Heart left ventricle (tissue), 16 donors: ENCODE results near the gene CENPX. TPM values are rescaled to one million over a fixed set of nuclear protein-coding genes. Genes with fewer than 3 reads are reported as not detected.

Experiments used
- ATAC-seq, 4 donors: fragments of 200-7000 bp; cut with Tn5 transposase; one replicate each; pipeline ENCODE4 v1.9.1; 2020 to 2022; ENCODE audit warnings: moderate library complexity in 4 of 4, mild to moderate bottlenecking in 3 of 4, moderate number of reproducible peaks in 1 of 4
- DNase-seq, 5 donors: peaks; one replicate each; pipeline ENCODE4 v3.0.0-alpha.2; 2020
- H3K27ac ChIP-seq, 12 donors: fragments of 200-600 bp; sonication (generic) in 4 of 12; one replicate each; pipeline versions ENCODE4 v1.5.0 to v1.8.0; 2016 to 2022; ENCODE audit warnings: mild to moderate bottlenecking in 2 of 12
- H3K27me3 ChIP-seq, 9 donors: fragments of 200-600 bp; sonication (generic) in 2 of 9; one replicate each; pipeline versions ENCODE4 v1.5.1 to v1.8.0; 2016 to 2022; ENCODE audit warnings: mild to moderate bottlenecking in 3 of 9
- H3K36me3 ChIP-seq, 9 donors: fragments of 200-600 bp; sonication (generic) in 2 of 9; one replicate each; pipeline versions ENCODE4 v1.5.0 to v1.8.0; 2018 to 2022; ENCODE audit warnings: mild to moderate bottlenecking in 2 of 9
- H3K4me1 ChIP-seq, 12 donors: fragments of 200-600 bp; sonication (generic) in 4 of 12; one replicate each; pipeline versions ENCODE4 v1.5.0 to v1.8.0; 2016 to 2022; ENCODE audit warnings: mild to moderate bottlenecking in 3 of 12
- H3K4me3 ChIP-seq, 12 donors: fragments of 200-600 bp; sonication (generic) in 4 of 12; one replicate each; pipeline versions ENCODE4 v1.5.0 to v1.8.0; 2017 to 2022; ENCODE audit warnings: mild to moderate bottlenecking in 9 of 12, moderate library complexity in 4 of 12
- H3K9me3 ChIP-seq, 12 donors: fragments of 200-600 bp; sonication (generic) in 4 of 12; one replicate each; pipeline versions ENCODE4 v1.5.0 to v1.8.0; 2016 to 2022; ENCODE audit warnings: mild to moderate bottlenecking in 1 of 12
- POLR2A ChIP-seq, 2 donors: fragments of 450-650 bp; IDR thresholded peaks; one replicate each; pipeline ENCODE4 v1.6.1; 2017; ENCODE audit warnings: antibody characterized with exemption in 2 of 2, mild to moderate bottlenecking in 2 of 2, moderate library complexity in 2 of 2
- WGBS, 4 donors: extraction: QIAGEN DNeasy Blood & Tissue Kit in 2 of 4; methylation state at CpG; one replicate each; pipeline versions ENCODE4 v1.1.5 to v1.1.7; 2013 to 2018; 5-methylcytosine and 5-hydroxymethylcytosine counted together
- intact Hi-C, 10 donors: fragments of 100-400 bp; cut with DNase I; formaldehyde crosslinking; loops; one replicate each; pipeline versions ENCODE4 v1.11.1 to v1.14.2; 2022
- polyA plus RNA-seq, 2 donors: library from polyadenylated mRNA; stranded (reverse); fragments of 200-250 nt; gene quantifications; one replicate each; pipeline ENCODE4 v1.2.3, GENCODE V29; 2013
- total RNA-seq, 9 donors: library from RNA; depleted of rRNA in 2 of 9; stranded (reverse); fragments of >200 nt in 2 of 9; fragmentation: NEBNext Ultra II Directional in 3 of 9; extraction: Animal tissue kit (Norgen Biotek cat#: 25700) in 3 of 9; gene quantifications; one replicate each; pipeline versions ENCODE4 v1.1.0 to v1.2.4, GENCODE V29; 2016 to 2023
- TF ChIP-seq, protein P1 (sequence below), 12 donors: fragments of 200-600 bp; sonication (generic) in 4 of 12; IDR thresholded peaks; one replicate each; pipeline versions ENCODE4 v1.5.0 to v1.8.0; 2018 to 2022; ENCODE audit warnings: antibody characterized with exemption in 12 of 12, mild to moderate bottlenecking in 5 of 12
- donor health status: ischemic (EF 13 %, LVEDD 7.1; RV severe dilation, severe dysfunction).
- donor health status: healthy with polysubstance abuse.
- donor health status: DM: no; HTN: yes; CAD: no.
- donor health status: DM: no; HTN: no; CAD: no.
- donor health status: ischemic (EF 25% LVEDD 6.9; RV normal size, moderate dysfunction).
- donor health status: ischemic (EF 25% LVEDD 5.7; RV mildly dilated, moderate dysfunction).
- donor health status: healthy.
- donor health status: DM: yes; HTN: yes; CAD: no.
- donor health status: ischemic (EF 35%, LVEDD 5.7; RV mildly dilated, moderate dysfunction).
- donor health status: nonischemic (EF 11% LVEDD 7.7; RV severe dilation, severe dysfunction).
- donor health status: DM: yes; HTN: yes; CAD: no.
- donor health status: PGD.
- donor health status: ischemic (EF 29% LVEDD 5.4; RV normal size, mild dysfunction).
- donor health status: nonischemic (EF 23%, LVEDD 6.1; RV moderate dilation, normal function).

The CENPX gene
- total and polyA plus RNA-seq, 11 donors = 16.8 to 126 (median 29.2) TPM

DNA sequence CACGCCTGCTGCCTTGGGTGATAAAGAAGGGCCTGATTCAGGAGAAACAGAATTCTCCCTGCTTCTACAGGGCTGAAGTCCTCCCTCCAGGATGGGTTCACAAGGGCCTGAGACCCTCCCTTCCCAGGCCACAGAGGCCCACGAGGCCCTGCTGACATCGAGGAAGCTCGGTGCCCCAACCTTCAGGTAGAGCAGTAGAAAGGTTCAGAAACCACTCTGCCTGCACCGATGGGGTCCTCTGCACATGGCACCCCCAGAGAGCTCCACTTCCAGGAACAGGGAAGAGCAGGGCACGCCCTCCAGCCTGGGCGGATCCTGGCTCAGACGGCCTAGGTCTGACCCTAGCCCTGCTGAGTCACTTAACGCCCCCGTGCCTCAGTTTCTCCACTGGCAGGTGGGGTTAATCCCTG lies 773 bp downstream of the CENPX start:
- Histone ChIP-seq H3K4me1 (peaks cover 5 to 37% (median 23%) of the 10 kb centered on the region in 12 donors), H3K27ac (peak overlapping the region in 5 of 12 donors; percentile 66 to 83 (median 80)), H3K9me3 (no peaks in the 10 kb centered on the region)

GRCh38 chr17:82021107-82021899 lies 1.4 kb downstream of the CENPX start:
- WGBS, 4 donors = 44 to 55% (median 50%) methylated on average over 11 to 25 of the region's 25 CpGs
- H3K36me3 ChIP-seq = peaks cover 0 to 21% (median 6%) of the 10 kb centered on the region in 9 donors
- H3K9me3 ChIP-seq = no peaks in the 10 kb centered on the region
- H3K4me3 ChIP-seq = peak overlapping the region in 9 of 12 donors; percentile 70 to 99 (median 94)
- TF ChIP-seq, protein P1, sequence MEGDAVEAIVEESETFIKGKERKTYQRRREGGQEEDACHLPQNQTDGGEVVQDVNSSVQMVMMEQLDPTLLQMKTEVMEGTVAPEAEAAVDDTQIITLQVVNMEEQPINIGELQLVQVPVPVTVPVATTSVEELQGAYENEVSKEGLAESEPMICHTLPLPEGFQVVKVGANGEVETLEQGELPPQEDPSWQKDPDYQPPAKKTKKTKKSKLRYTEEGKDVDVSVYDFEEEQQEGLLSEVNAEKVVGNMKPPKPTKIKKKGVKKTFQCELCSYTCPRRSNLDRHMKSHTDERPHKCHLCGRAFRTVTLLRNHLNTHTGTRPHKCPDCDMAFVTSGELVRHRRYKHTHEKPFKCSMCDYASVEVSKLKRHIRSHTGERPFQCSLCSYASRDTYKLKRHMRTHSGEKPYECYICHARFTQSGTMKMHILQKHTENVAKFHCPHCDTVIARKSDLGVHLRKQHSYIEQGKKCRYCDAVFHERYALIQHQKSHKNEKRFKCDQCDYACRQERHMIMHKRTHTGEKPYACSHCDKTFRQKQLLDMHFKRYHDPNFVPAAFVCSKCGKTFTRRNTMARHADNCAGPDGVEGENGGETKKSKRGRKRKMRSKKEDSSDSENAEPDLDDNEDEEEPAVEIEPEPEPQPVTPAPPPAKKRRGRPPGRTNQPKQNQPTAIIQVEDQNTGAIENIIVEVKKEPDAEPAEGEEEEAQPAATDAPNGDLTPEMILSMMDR (IDR thresholded peaks at IDR 0.05) = peak; percentile 45 to 75 (median 64)
- TF ChIP-seq POLR2A (IDR thresholded peaks at IDR 0.05) = no peak
- H3K27ac ChIP-seq = no peak overlapping the region
- intact Hi-C loops = loop anchor here in 8 of 10 donors (1.0 to 10.0 kb wide), 6 partner anchors 44 to 157 kb away; partner anchors contain the start of genes ASPSCR1 (in 4 of the 8), NOTUM (in 1 of the 8) and P4HB (in 1 of the 8)
- H3K27me3 ChIP-seq = no peaks in the 10 kb centered on the region
- ATAC-seq (peak in 3 of 4 donors; percentile 3 to 21 (median 8)), DNase-seq (peak in 4 of 5 donors; percentile 65 to 85 (median 74))
- H3K4me1 ChIP-seq = peaks cover 5 to 37% (median 23%) of the 10 kb centered on the region in 12 donors

More for the DNA sequence above, 773 bp downstream of the CENPX start:
- no peaks in the 10 kb centered on the region for H3K27me3 ChIP-seq
- H3K4me3 ChIP-seq = peak overlapping the region; percentile 70 to 99 (median 94)
- DNase-seq = no peak
- intact Hi-C loops = loop anchor here in 9 of 10 donors (1.0 to 10.0 kb wide), 7 partner anchors 45 to 161 kb away; partner anchors contain the start of genes ASPSCR1 (in 4 of the 9), P4HB (in 2 of the 9) and NOTUM (in 1 of the 9)
- no peak for ATAC-seq
- peaks cover 0 to 19% (median 6%) of the 10 kb centered on the region in 9 donors for H3K36me3 ChIP-seq
- TF ChIP-seq, protein P1 (IDR thresholded peaks at IDR 0.05) = no peak
- no peak for TF ChIP-seq POLR2A (IDR thresholded peaks at IDR 0.05)
- WGBS, 4 donors = 6 to 13% (median 10%) methylated on average over 7 to 10 of the region's 10 CpGs

DNA sequence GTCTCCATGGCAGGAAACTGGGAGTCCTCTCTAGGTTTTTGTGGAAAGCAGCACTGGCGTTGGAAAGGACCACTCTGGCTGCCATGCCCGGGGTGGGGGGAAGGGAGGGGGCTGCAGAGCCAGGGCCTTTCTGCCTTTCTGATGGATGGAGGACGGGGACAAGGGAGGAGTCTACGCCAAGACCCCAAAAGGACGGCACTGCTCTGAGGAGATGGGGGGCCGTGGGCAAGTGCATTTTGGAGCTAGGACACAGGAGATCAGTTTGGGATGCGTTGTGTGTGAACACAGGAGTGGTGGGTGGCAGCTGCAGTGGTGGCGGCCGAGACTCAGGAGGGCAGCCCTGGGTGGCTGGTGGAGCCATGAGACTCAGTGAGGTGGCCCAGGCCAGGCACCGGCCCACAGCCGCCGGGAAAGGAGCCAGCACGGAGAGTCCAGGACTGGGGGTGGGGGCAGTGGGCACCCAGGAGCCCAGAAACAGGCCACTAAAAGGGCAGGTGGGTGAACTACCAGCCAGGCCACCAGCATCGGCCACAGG lies 2.0 kb downstream of the CENPX start:
- DNase-seq (no peak), ATAC-seq (no peak)
- no peaks in the 10 kb centered on the region for H3K27me3 ChIP-seq
- no peaks in the 10 kb centered on the region for H3K9me3 ChIP-seq
- no peak overlapping the region for H3K27ac ChIP-seq
- peak overlapping the region in 1 of 12 donors; percentile 14 for H3K4me3 ChIP-seq
- H3K4me1 ChIP-seq = peaks cover 5 to 37% (median 23%) of the 10 kb centered on the region in 12 donors
- intact Hi-C loops = loop anchor here in 8 of 10 donors (1.0 to 10.0 kb wide), 6 partner anchors 43 to 156 kb away; partner anchors contain the start of genes ASPSCR1 (in 4 of the 8), NOTUM (in 1 of the 8) and P4HB (in 1 of the 8)
- 76 to 87% (median 85%) methylated on average over 13 to 14 of the region's 14 CpGs for WGBS, 4 donors
- H3K36me3 ChIP-seq = peaks cover 0 to 21% (median 6%) of the 10 kb centered on the region in 9 donors
- TF ChIP-seq, protein P1 (IDR thresholded peaks at IDR 0.05) = no peak
- no peak for TF ChIP-seq POLR2A (IDR thresholded peaks at IDR 0.05)
